GM23248 (cell line): ENCODE data around the gene SETD2.

ENCODE experiments used
- EZH2 ChIP-seq: fragments of 200-600 bp; sonication (generic); IDR thresholded peaks from 2 replicates; pipeline ENCODE4 v1.6.1; 2018; ENCODE audit warnings: antibody characterized with exemption, mild to moderate bottlenecking; ENCODE audit not compliant: insufficient read depth, poor library complexity, severe bottlenecking
- EZH2phosphoT487 ChIP-seq: fragments of 200-600 bp; sonication (generic); IDR thresholded peaks from 2 replicates; pipeline ENCODE4 v1.6.1; 2018; ENCODE audit warnings: antibody characterized with exemption, moderate library complexity, mild to moderate bottlenecking, low read depth; ENCODE audit not compliant: insufficient read depth

GRCh38 chr3:47086071-47086470 lies 77.8 kb downstream of the SETD2 start:
- TF ChIP-seq EZH2: no peak
- TF ChIP-seq EZH2phosphoT487: no peak
